Measurements from ENCODE around the gene MED12L.

The MED12L gene

DNA sequence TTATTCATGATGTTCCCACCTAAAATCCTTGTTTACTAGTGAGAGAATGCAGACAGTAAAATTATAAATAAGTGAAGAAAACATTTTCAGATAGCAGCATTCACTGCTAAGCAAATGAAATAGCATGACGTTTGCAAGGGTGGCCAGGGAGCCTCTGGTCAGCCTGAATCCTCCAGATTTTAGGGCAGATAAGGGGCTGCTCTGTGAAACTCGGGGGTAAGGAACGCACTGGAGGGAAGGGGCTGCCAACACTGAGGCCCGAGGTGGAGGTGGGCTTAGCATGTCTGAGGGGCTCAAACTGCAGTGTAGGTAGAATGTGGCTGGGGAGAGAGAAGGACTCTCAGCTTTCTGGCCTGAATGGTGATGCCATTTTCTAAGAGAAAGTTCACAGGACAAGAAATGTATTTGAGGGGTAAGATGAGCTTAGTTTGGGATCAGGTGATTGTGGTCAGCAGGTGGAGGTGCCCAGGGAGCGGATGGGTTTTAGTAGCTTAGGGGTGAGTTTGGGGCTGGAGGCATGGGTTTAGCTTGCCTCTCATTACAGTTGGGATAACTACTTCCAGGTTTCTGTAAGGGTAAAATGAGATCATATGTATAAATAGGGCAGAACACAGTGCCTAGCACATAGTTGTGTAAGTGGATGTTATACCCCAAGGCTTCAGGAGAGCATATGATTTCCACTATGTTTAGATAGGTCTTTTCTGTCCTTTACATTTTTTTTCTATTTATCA, 97.0 kb downstream of the MED12L start:
- H3K9ac ChIP-seq (ENCODE audit: insufficient read length): no peak overlapping the region
- no peak overlapping the region for H3K4me3 ChIP-seq
- DNase-seq (ENCODE audit: low read depth, low spot score): no peak
- no peak overlapping the region for H3K27ac ChIP-seq
- no peaks in the 10 kb centered on the region for H3K9me3 ChIP-seq (ENCODE audit: low read depth, low read length)
- no peaks in the 10 kb centered on the region for H3K36me3 ChIP-seq (ENCODE audit: insufficient read depth, low read length)
- no peak for TF ChIP-seq FOXP2 (optimal IDR thresholded peaks at IDR 0.05; ENCODE audit: control extremely low read depth, extremely low read length, insufficient read depth)
- TF ChIP-seq EZH2 (IDR thresholded peaks at IDR 0.05): no peak
- no peak for TF ChIP-seq POLR2AphosphoS5 (IDR thresholded peaks at IDR 0.05; ENCODE audit: borderline replicate concordance, low read depth, low read length)

DNA sequence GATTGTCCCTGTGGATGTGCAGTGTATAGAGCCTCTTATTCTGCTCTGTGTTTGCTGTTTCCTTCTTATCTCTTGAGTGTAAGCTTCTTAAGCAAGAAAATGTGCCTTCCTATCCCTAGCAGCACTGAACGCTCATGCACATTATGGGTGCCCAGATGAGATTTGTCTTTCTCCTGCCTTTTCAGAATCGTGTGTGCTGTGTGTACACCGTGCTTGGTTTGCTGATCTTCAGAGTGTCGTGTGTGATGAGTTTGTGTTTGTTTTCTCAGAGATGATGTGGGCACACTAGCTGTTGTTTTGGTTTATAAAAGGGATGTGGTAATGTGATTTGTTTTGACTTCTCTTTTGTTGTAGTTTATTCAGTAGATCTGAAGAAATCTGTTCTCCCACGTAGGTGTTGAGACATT, 97.8 kb downstream of the MED12L start:
- DNase-seq (ENCODE audit: low read depth, low spot score): no peak
- no peaks in the 10 kb centered on the region for H3K9me3 ChIP-seq (ENCODE audit: low read depth, low read length)
- TF ChIP-seq FOXP2 (optimal IDR thresholded peaks at IDR 0.05; ENCODE audit: control extremely low read depth, extremely low read length, insufficient read depth): no peak
- TF ChIP-seq POLR2AphosphoS5 (IDR thresholded peaks at IDR 0.05; ENCODE audit: borderline replicate concordance, low read depth, low read length): no peak
- TF ChIP-seq EZH2 (IDR thresholded peaks at IDR 0.05): no peak
- H3K4me3 ChIP-seq: no peak overlapping the region
- H3K27ac ChIP-seq: no peak overlapping the region
- no peak overlapping the region for H3K9ac ChIP-seq (ENCODE audit: insufficient read length)
- no peaks in the 10 kb centered on the region for H3K36me3 ChIP-seq (ENCODE audit: insufficient read depth, low read length)

DNA sequence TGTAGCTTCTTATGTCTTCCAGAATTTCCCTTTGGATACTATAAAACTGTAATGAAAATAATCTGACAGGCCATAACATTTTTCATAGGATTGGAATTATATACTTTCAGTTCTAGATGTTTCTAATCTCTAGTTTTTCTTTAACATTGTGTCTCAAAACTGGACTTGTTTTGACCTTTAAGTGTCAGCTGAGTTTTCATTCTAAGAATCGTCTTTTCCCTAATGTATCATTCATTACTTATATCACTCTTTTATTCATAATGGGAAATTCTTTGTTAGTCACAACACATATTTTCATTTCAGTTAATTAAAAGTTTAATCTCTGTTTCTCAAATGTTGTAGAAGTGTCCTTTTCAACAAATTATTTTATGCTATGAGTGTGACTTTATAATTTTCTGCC, 105.6 kb downstream of the MED12L start:
- Histone ChIP-seq H3K4me3 (no peak overlapping the region), H3K36me3 (ENCODE audit: insufficient read depth, low read length) (no peaks in the 10 kb centered on the region), H3K9me3 (ENCODE audit: low read depth, low read length) (no peaks in the 10 kb centered on the region), H3K9ac (ENCODE audit: insufficient read length) (no peak overlapping the region), H3K27ac (no peak overlapping the region)
- TF ChIP-seq POLR2AphosphoS5 (IDR thresholded peaks at IDR 0.05; ENCODE audit: borderline replicate concordance, low read depth, low read length) (no peak), FOXP2 (optimal IDR thresholded peaks at IDR 0.05; ENCODE audit: control extremely low read depth, extremely low read length, insufficient read depth) (no peak)
- no peak for DNase-seq (ENCODE audit: low read depth, low spot score)

DNA sequence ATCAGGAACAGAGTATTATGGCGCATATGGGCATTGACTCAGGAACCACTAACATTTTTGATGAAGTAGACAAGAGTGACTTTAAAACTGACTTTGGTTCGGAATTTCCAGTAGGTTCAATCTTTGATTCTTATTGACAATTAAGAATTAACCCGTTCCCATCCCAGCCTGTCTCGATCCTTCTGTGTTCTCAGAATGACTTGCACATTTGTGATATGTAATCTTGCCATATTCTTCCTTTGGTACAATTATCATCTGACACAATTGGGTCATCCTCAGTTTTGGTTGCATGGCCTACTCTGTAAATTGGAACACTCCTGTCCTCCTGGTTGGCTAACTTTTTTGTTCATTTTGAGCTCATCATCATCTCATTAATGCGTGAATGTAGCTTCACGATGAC, 107.1 kb downstream of the MED12L start:
- TF ChIP-seq EZH2 (IDR thresholded peaks at IDR 0.05): no peak
- no peak for TF ChIP-seq POLR2AphosphoS5 (IDR thresholded peaks at IDR 0.05; ENCODE audit: borderline replicate concordance, low read depth, low read length)
- TF ChIP-seq FOXP2 (optimal IDR thresholded peaks at IDR 0.05; ENCODE audit: control extremely low read depth, extremely low read length, insufficient read depth): no peak
- H3K9ac ChIP-seq (ENCODE audit: insufficient read length): no peak overlapping the region
- no peaks in the 10 kb centered on the region for H3K36me3 ChIP-seq (ENCODE audit: insufficient read depth, low read length)
- no peaks in the 10 kb centered on the region for H3K9me3 ChIP-seq (ENCODE audit: low read depth, low read length)
- no peak overlapping the region for H3K27ac ChIP-seq
- H3K4me3 ChIP-seq: no peak overlapping the region
- no peak for DNase-seq (ENCODE audit: low read depth, low spot score)

DNA sequence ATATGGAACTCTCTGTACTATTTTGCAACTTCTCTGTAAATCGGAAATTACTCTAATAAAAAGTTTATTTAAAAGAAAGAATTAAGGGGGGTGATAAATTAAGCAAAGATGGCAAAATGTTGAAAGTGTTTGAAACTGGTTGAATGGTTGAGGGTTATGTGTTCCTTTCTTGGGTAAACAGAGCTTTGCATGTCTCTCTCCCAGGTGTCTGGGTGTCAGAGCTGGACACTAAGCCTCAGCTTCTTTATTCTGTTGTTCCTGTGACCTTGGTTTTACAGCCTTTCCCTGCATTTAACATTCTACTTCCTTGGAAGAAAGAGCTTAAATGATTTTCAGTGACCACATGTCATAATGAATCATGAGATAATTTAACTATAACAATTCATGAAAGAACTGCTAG, 110.4 kb downstream of the MED12L start:
- Histone ChIP-seq H3K36me3 (ENCODE audit: insufficient read depth, low read length) (no peaks in the 10 kb centered on the region), H3K9me3 (ENCODE audit: low read depth, low read length) (no peaks in the 10 kb centered on the region), H3K4me3 (no peak overlapping the region), H3K9ac (ENCODE audit: insufficient read length) (no peak overlapping the region), H3K27ac (no peak overlapping the region)
- DNase-seq (ENCODE audit: low read depth, low spot score): no peak
- TF ChIP-seq FOXP2 (optimal IDR thresholded peaks at IDR 0.05; ENCODE audit: control extremely low read depth, extremely low read length, insufficient read depth) (no peak), POLR2AphosphoS5 (IDR thresholded peaks at IDR 0.05; ENCODE audit: borderline replicate concordance, low read depth, low read length) (no peak), EZH2 (IDR thresholded peaks at IDR 0.05) (no peak)

DNA sequence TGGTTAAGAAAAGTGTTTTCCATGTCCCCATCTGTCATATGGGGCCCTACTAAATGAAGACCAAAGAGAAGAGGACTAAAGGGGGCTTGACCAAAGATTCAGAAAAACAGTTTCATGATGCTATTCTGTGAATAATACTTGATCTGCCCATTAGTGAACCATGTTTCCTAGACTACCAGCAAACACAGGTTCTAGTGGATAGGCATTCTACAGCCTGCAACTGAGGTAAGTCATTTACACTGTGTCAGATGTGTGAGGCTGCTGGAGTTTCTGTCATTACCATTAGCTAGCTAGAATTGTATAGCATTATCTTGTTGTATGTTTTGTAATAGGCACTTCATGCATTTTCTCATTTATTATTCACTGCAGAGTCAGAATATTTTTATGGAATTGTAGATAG, 111.0 kb downstream of the MED12L start:
- H3K9ac ChIP-seq (ENCODE audit: insufficient read length): no peak overlapping the region
- TF ChIP-seq POLR2AphosphoS5 (IDR thresholded peaks at IDR 0.05; ENCODE audit: borderline replicate concordance, low read depth, low read length): no peak
- no peak for TF ChIP-seq EZH2 (IDR thresholded peaks at IDR 0.05)
- no peak for TF ChIP-seq FOXP2 (optimal IDR thresholded peaks at IDR 0.05; ENCODE audit: control extremely low read depth, extremely low read length, insufficient read depth)
- DNase-seq (ENCODE audit: low read depth, low spot score): no peak

DNA sequence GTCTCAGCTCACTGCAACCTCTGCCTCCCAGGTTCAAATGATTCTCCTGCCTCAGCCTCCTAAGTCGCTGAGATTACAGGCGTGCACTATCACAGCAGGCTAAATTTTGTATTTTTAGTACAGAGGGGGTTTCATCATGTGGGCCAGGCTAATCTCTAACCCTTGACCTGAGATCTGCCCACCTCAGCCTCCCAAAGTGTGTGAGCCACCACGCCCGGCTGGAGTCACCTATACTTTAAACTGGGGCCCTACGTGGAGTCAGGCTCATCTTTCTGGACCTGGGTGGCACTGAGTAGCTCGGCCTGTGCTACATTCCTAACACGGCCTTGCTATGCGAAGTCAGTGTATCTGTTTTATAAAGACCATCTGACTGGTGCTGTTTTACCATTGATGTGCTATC, 111.8 kb downstream of the MED12L start:
- H3K4me3 ChIP-seq: no peak overlapping the region

More for the DNA sequence above, 111.0 kb downstream of the MED12L start:
- Histone ChIP-seq H3K36me3 (ENCODE audit: insufficient read depth, low read length) (no peaks in the 10 kb centered on the region), H3K27ac (no peak overlapping the region), H3K4me3 (no peak overlapping the region), H3K9me3 (ENCODE audit: low read depth, low read length) (no peaks in the 10 kb centered on the region)

DNA sequence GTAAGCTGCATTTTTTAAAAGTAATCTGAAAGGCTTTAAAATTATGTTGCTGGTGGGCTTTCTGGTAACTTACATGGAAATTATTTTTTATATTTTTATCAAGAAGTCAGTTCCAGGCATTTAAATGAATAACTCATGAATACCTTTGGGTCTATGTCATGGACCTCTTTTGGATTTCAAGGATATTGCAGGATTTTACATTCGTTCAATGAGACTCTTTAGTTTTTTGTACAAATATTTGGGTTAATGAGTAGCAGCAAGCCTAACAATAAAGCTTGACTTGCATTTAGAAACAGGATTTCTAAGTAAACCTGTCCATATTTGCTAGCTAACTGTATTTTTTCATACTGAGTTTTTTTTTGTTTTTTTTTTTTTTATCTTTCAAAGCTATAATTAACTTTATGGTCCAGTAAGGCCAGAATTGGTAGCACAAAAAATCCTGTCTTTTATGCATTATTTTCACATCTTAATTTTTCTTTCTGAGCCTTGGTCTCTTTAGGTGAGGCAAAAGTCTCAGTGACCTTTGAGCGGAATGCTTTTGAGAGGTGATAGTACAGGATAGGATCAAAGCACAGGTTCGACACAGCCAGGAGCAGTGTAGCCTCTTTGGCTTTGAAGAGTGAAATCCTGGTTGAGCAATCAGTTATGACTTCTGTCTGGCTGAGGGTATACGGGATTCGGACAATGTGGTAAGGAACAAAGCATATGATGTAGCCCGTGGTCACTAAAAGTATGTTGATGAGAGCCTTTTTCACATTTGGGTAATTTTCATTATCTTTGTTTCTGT, 112.7 kb downstream of the MED12L start:
- Histone ChIP-seq H3K9ac (ENCODE audit: insufficient read length) (no peak overlapping the region), H3K9me3 (ENCODE audit: low read depth, low read length) (no peaks in the 10 kb centered on the region)

More for the DNA sequence above, 111.8 kb downstream of the MED12L start:
- no peak overlapping the region for H3K9ac ChIP-seq (ENCODE audit: insufficient read length)
- no peaks in the 10 kb centered on the region for H3K9me3 ChIP-seq (ENCODE audit: low read depth, low read length)
- TF ChIP-seq EZH2 (IDR thresholded peaks at IDR 0.05) (no peak), FOXP2 (optimal IDR thresholded peaks at IDR 0.05; ENCODE audit: control extremely low read depth, extremely low read length, insufficient read depth) (no peak), POLR2AphosphoS5 (IDR thresholded peaks at IDR 0.05; ENCODE audit: borderline replicate concordance, low read depth, low read length) (no peak)
- H3K36me3 ChIP-seq (ENCODE audit: insufficient read depth, low read length): no peaks in the 10 kb centered on the region
- DNase-seq (ENCODE audit: low read depth, low spot score): no peak
- no peak overlapping the region for H3K27ac ChIP-seq

More for the DNA sequence above, 112.7 kb downstream of the MED12L start:
- Histone ChIP-seq H3K27ac (no peak overlapping the region), H3K36me3 (ENCODE audit: insufficient read depth, low read length) (no peaks in the 10 kb centered on the region), H3K4me3 (no peak overlapping the region)
- DNase-seq (ENCODE audit: low read depth, low spot score): no peak
- no peak for TF ChIP-seq POLR2AphosphoS5 (IDR thresholded peaks at IDR 0.05; ENCODE audit: borderline replicate concordance, low read depth, low read length)
- no peak for TF ChIP-seq FOXP2 (optimal IDR thresholded peaks at IDR 0.05; ENCODE audit: control extremely low read depth, extremely low read length, insufficient read depth)
- no peak for TF ChIP-seq EZH2 (IDR thresholded peaks at IDR 0.05)

All from SK-N-MC (cell line).